ENCODE measurements around the gene BTD. TPM values are rescaled to one million over a fixed set of nuclear protein-coding genes. Genes with fewer than 3 reads are reported as not detected.

The BTD gene
- total and polyA plus RNA-seq, 2 donors (not counting 3 experiments of a cell fraction or from before 2014, with no cell fraction given) = 20.3 to 32.2 TPM

DNA sequence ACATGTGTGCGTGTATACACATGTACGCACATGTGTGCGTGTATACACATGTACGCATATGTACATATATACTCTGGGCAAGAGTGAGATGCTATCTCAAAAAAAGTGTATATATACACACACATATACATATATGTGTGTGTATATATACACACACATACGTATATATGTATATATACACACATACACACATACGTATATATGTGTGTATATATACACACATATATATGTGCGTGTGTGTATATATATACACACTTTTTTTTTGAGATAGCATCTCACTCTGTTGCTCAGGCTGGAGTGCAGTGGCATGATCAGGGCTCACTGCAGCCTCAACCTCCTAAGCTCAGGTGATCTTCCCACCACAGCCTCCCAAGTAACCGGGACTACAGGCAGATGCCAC lies 8.6 kb upstream of the BTD start:
- DNase-seq (ENCODE audit: low read depth, low spot score) (no peak), FAIRE-seq (no peak)
- no peaks in the 10 kb centered on the region for H3K27me3 ChIP-seq (ENCODE audit: control insufficient read depth in 2 of 2, insufficient read depth in 2 of 2, low read length in 2 of 2)
- no peak overlapping the region for H3K9ac ChIP-seq (replicated peaks; ENCODE audit: extremely low read depth, insufficient read depth, low read length)
- no peaks in the 10 kb centered on the region for H3K9me3 ChIP-seq (replicated peaks; ENCODE audit: control insufficient read depth, insufficient read depth, low read length)
- H3K4me3 ChIP-seq (replicated peaks in 1 of 3; ENCODE audit: insufficient read depth in 1 of 3, low read depth in 1 of 3, low read length in 3 of 3) = no peak overlapping the region
- H3K27ac ChIP-seq (ENCODE audit: insufficient read depth, low read depth, low read length) = no peak overlapping the region
- no peaks in the 10 kb centered on the region for H3K79me2 ChIP-seq (ENCODE audit: control insufficient read depth, insufficient read depth, low read length)
- CTCF ChIA-PET = no interaction called here
- POLR2A ChIA-PET = no interaction called here
- no peak overlapping the region for H2AFZ ChIP-seq (ENCODE audit: low read depth, low read length)
- no peaks in the 10 kb centered on the region for H4K20me1 ChIP-seq (replicated peaks; ENCODE audit: control insufficient read depth, extremely low read depth, insufficient read depth, low read length)
- no peaks in the 10 kb centered on the region for H3K9me1 ChIP-seq (replicated peaks; ENCODE audit: control insufficient read depth, extremely low read depth, insufficient read depth, low read length)
- H3K4me1 ChIP-seq (ENCODE audit: control insufficient read depth, extremely low read depth, insufficient read depth, low read length) = no peaks in the 10 kb centered on the region
- H3K4me2 ChIP-seq (ENCODE audit: insufficient read depth, low read length) = no peak overlapping the region
- no TSS peak for BruUV-seq (replicated peaks)
- intact Hi-C loops (cut with micrococcal nuclease) (no loop called here), dilution Hi-C loops (cut with MboI; ENCODE audit: extremely low pct_ligation_motif_present, low sequenced_read_pairs) (no loop called here)
- TF ChIP-seq, protein P1, sequence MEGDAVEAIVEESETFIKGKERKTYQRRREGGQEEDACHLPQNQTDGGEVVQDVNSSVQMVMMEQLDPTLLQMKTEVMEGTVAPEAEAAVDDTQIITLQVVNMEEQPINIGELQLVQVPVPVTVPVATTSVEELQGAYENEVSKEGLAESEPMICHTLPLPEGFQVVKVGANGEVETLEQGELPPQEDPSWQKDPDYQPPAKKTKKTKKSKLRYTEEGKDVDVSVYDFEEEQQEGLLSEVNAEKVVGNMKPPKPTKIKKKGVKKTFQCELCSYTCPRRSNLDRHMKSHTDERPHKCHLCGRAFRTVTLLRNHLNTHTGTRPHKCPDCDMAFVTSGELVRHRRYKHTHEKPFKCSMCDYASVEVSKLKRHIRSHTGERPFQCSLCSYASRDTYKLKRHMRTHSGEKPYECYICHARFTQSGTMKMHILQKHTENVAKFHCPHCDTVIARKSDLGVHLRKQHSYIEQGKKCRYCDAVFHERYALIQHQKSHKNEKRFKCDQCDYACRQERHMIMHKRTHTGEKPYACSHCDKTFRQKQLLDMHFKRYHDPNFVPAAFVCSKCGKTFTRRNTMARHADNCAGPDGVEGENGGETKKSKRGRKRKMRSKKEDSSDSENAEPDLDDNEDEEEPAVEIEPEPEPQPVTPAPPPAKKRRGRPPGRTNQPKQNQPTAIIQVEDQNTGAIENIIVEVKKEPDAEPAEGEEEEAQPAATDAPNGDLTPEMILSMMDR (IDR thresholded peaks at IDR 0.05; ENCODE audit: extremely low read depth in 1 of 2, insufficient read depth in 1 of 2, low read depth in 1 of 2, low read length in 2 of 2) = no peak
- TF ChIP-seq EZH2 (IDR thresholded peaks at IDR 0.05; ENCODE audit: borderline replicate concordance, low read depth, low read length, severe bottlenecking) = no peak
- H3K36me3 ChIP-seq (ENCODE audit: control insufficient read depth in 2 of 2, extremely low read depth in 1 of 2, insufficient read depth in 2 of 2, low read length in 2 of 2) = peaks cover 2 to 11% of the 10 kb centered on the region in 2 experiments

DNA sequence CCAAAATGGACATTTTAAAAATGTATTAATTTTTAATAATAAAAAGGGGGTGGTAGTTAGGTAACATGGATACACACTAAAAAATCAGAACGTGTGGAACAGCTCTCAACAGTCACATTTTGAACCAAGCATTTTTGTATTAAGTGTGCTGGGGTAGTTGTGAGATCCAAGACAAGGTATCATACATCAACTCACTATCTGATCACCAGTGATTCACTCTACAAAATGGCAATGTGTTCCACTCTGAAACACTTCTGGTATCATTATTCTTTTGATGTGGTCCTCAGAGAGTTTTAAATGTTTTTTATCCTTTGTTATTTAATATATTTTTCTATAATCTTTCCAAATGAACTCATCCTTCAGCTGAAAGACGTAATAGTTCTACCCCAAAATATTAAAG lies 5.6 kb upstream of the BTD start:
- Histone ChIP-seq H3K36me3 (ENCODE audit: control insufficient read depth in 2 of 2, extremely low read depth in 1 of 2, insufficient read depth in 2 of 2, low read length in 2 of 2) (peaks cover 3 to 7% of the 10 kb centered on the region in 2 experiments), H3K4me2 (ENCODE audit: insufficient read depth, low read length) (no peak overlapping the region), H3K9me1 (replicated peaks; ENCODE audit: control insufficient read depth, extremely low read depth, insufficient read depth, low read length) (no peaks in the 10 kb centered on the region), H3K27ac (ENCODE audit: insufficient read depth, low read depth, low read length) (no peak overlapping the region), H3K4me3 (replicated peaks in 1 of 3; ENCODE audit: insufficient read depth in 1 of 3, low read depth in 1 of 3, low read length in 3 of 3) (no peak overlapping the region), H3K4me1 (ENCODE audit: control insufficient read depth, extremely low read depth, insufficient read depth, low read length) (peaks cover 8% of the 10 kb centered on the region), H3K79me2 (ENCODE audit: control insufficient read depth, insufficient read depth, low read length) (peaks cover 6% of the 10 kb centered on the region), H3K27me3 (ENCODE audit: control insufficient read depth in 2 of 2, insufficient read depth in 2 of 2, low read length in 2 of 2) (no peaks in the 10 kb centered on the region), H3K9ac (replicated peaks; ENCODE audit: extremely low read depth, insufficient read depth, low read length) (no peak overlapping the region), H3K9me3 (replicated peaks; ENCODE audit: control insufficient read depth, insufficient read depth, low read length) (no peaks in the 10 kb centered on the region), H4K20me1 (replicated peaks; ENCODE audit: control insufficient read depth, extremely low read depth, insufficient read depth, low read length) (no peaks in the 10 kb centered on the region), H2AFZ (ENCODE audit: low read depth, low read length) (no peak overlapping the region)
- no peak for DNase-seq (ENCODE audit: low read depth, low spot score)
- BruUV-seq (replicated peaks) = no TSS peak
- no peak for TF ChIP-seq JUN (IDR thresholded peaks at IDR 0.05; ENCODE audit: borderline replicate concordance, insufficient read depth, insufficient read length, low read depth)
- TF ChIP-seq MYC (IDR thresholded peaks at IDR 0.05; ENCODE audit: low read depth, low read length) = no peak
- TF ChIP-seq, protein P1 (IDR thresholded peaks at IDR 0.05; ENCODE audit: extremely low read depth in 1 of 2, insufficient read depth in 1 of 2, low read depth in 1 of 2, low read length in 2 of 2) = no peak
- TF ChIP-seq EZH2 (IDR thresholded peaks at IDR 0.05; ENCODE audit: borderline replicate concordance, low read depth, low read length, severe bottlenecking) = no peak
- no peak for TF ChIP-seq GATA2 (IDR thresholded peaks at IDR 0.05; ENCODE audit: insufficient read depth, insufficient read length, low read depth, low read length)
- dilution Hi-C loops (cut with MboI; ENCODE audit: extremely low pct_ligation_motif_present, low sequenced_read_pairs) (no loop called here), intact Hi-C loops (cut with micrococcal nuclease) (no loop called here)
- POLR2A ChIA-PET = no interaction called here
- FAIRE-seq = no peak
- CTCF ChIA-PET = interaction anchor here (2.3 kb wide), 1 partner anchor 216 kb away, joined by 7 read pairs; no protein-coding TSS in a partner anchor

All from endothelial cell of umbilical vein (primary cell).